H1 (cell line): Measurements from ENCODE around the gene TNRC6C. TPM values are rescaled to one million over a fixed set of nuclear protein-coding genes. Genes with fewer than 3 reads are reported as not detected.

Experiments used
- CTCF ChIA-PET: fragments of 300-600 bp; sonication (Branson Sonifier 250); formaldehyde crosslinking; loops from one replicate; lab custom pipeline; 2021; ENCODE audit not compliant: partially characterized antibody; lab: Charles Lee
- POLR2A ChIA-PET: fragments of 300-600 bp; sonication (Branson Sonifier 250); formaldehyde crosslinking; loops from one replicate; lab custom pipeline; 2021; ENCODE audit warnings: inconsistent platforms; ENCODE audit not compliant: partially characterized antibody; lab: Charles Lee
- DNase-seq, 2 experiments: peaks; one replicate each; pipeline versions ENCODE4 v3.0.0 to v3.0.0-alpha.2; 2010 to 2022; ENCODE audit warnings: low spot score in 2 of 2, low read depth in 1 of 2, mixed read lengths in 1 of 2
- FAIRE-seq: peaks from 2 replicates; lab custom pipeline; 2011; peaks lifted over from hg19 to GRCh38; lab: Jason Lieb, UNC
- H2AFZ ChIP-seq: 2 replicates; pipeline ENCODE4 v1.8.1; 2012; ENCODE audit warnings: low read length, inconsistent platforms
- H2AK5ac ChIP-seq: 2 replicates; pipeline ENCODE4 v1.6.1; 2013; ENCODE audit warnings: low read depth, low read length
- H2BK120ac ChIP-seq: replicated peaks from 2 replicates; pipeline ENCODE3; 2013; ENCODE audit warnings: low read depth, low read length, inconsistent platforms
- H2BK12ac ChIP-seq: 2 replicates; pipeline ENCODE4 v1.6.1; 2013; ENCODE audit warnings: low read depth, low read length
- H2BK15ac ChIP-seq: 2 replicates; pipeline ENCODE4 v1.6.1; 2013; ENCODE audit warnings: low read length
- H2BK20ac ChIP-seq: 2 replicates; pipeline ENCODE4 v1.6.1; 2013; ENCODE audit warnings: low read length
- H2BK5ac ChIP-seq: 2 replicates; pipeline ENCODE4 v1.6.1; 2013; ENCODE audit warnings: low read depth, low read length
- H3K14ac ChIP-seq: 2 replicates; pipeline ENCODE4 v1.6.1; 2013; ENCODE audit warnings: inconsistent platforms; ENCODE audit not compliant: insufficient read length
- H3K18ac ChIP-seq: 2 replicates; pipeline ENCODE4 v1.6.1; 2013; ENCODE audit warnings: low read length; ENCODE audit errors: extremely low read depth
- H3K23ac ChIP-seq: 2 replicates; pipeline ENCODE4 v1.6.1; 2013; ENCODE audit warnings: inconsistent platforms; ENCODE audit not compliant: insufficient read length
- H3K23me2 ChIP-seq: 2 replicates; pipeline ENCODE4 v1.6.1; 2013; ENCODE audit warnings: low read depth, low read length
- H3K27ac ChIP-seq: 2 replicates; pipeline ENCODE4 v1.6.1; 2011; ENCODE audit warnings: low read depth, low read length, inconsistent platforms
- H3K27me3 ChIP-seq, 4 experiments: replicated peaks in 1 of 4; 1 replicate in 1 of 4; 2 replicates in 3 of 4; pipeline versions ENCODE4 v1.6.1 to v1.8.1; 2011 to 2013; ENCODE audit warnings: low read length in 3 of 4, mild to moderate bottlenecking in 3 of 4, inconsistent platforms in 2 of 4, mixed read lengths in 2 of 4, moderate library complexity in 1 of 4; ENCODE audit not compliant: control insufficient read depth in 3 of 4, insufficient read depth in 3 of 4; ENCODE audit errors: extremely low read depth in 1 of 4
- H3K36me3 ChIP-seq, 4 experiments: 2 replicates each; pipeline versions ENCODE4 v1.6.1 to v1.8.1; 2011 to 2013; ENCODE audit warnings: mild to moderate bottlenecking in 4 of 4, low read length in 3 of 4, moderate library complexity in 2 of 4, control low read depth in 1 of 4, inconsistent platforms in 1 of 4; ENCODE audit not compliant: insufficient read depth in 4 of 4, control insufficient read depth in 2 of 4
- H3K4ac ChIP-seq: replicated peaks from 2 replicates; pipeline ENCODE3; 2013; ENCODE audit warnings: low read length, low read depth, mixed read lengths, inconsistent platforms; ENCODE audit not compliant: insufficient read length
- H3K4me1 ChIP-seq, 4 experiments: replicated peaks in 1 of 4; 1 replicate in 1 of 4; 2 replicates in 3 of 4; pipeline versions ENCODE4 v1.6.1 to v1.8.1; 2011 to 2013; ENCODE audit warnings: low read length in 3 of 4, inconsistent platforms in 2 of 4, mixed read lengths in 1 of 4; ENCODE audit not compliant: insufficient read depth in 4 of 4, control insufficient read depth in 3 of 4
- H3K4me2 ChIP-seq, 2 experiments: 2 replicates each; pipeline versions ENCODE4 v1.6.1 to v1.8.1; 2011 to 2013; ENCODE audit warnings: low read depth in 2 of 2, low read length in 2 of 2, control low read depth in 1 of 2, inconsistent platforms in 1 of 2, mild to moderate bottlenecking in 1 of 2; ENCODE audit not compliant: insufficient read depth in 1 of 2
- H3K4me3 ChIP-seq, 4 experiments: fragments of 200-600, 300-600 bp in 1 of 4; sonication (generic), shearing (Covaris generic), sonication (Bioruptor Twin) in 1 of 4; 2 replicates each; pipeline versions ENCODE4 v1.5.1 to v1.8.1; 2011 to 2016; ENCODE audit warnings: low read length in 4 of 4, low read depth in 3 of 4, control low read depth in 2 of 4, inconsistent platforms in 2 of 4, mild to moderate bottlenecking in 2 of 4, mixed read lengths in 1 of 4, moderate library complexity in 1 of 4; ENCODE audit not compliant: insufficient read depth in 2 of 4; ENCODE audit errors: extremely low read depth in 1 of 4
- H3K56ac ChIP-seq: replicated peaks from 2 replicates; pipeline ENCODE3; 2013; ENCODE audit warnings: low read depth, mild to moderate bottlenecking, mixed read lengths, low read length, inconsistent platforms; ENCODE audit not compliant: insufficient read length
- H3K79me1 ChIP-seq: 2 replicates; pipeline ENCODE4 v1.6.1; 2013; ENCODE audit warnings: low read depth, low read length, control low read depth
- H3K79me2 ChIP-seq, 2 experiments: 2 replicates each; pipeline versions ENCODE4 v1.6.1 to v1.8.1; 2012 to 2013; ENCODE audit warnings: low read length in 2 of 2, mild to moderate bottlenecking in 2 of 2, inconsistent platforms in 1 of 2; ENCODE audit not compliant: insufficient read depth in 2 of 2, control insufficient read depth in 1 of 2
- H3K9ac ChIP-seq, 4 experiments: replicated peaks in 1 of 4; 1 replicate in 1 of 4; 2 replicates in 3 of 4; pipeline versions ENCODE4 v1.6.1 to v1.8.1; 2011 to 2013; ENCODE audit warnings: low read depth in 3 of 4, low read length in 3 of 4, control low read depth in 2 of 4, mild to moderate bottlenecking in 2 of 4, moderate library complexity in 2 of 4, inconsistent platforms in 1 of 4; ENCODE audit errors: extremely low read depth in 1 of 4
- H3K9me3 ChIP-seq, 2 experiments: 2 replicates each; pipeline versions ENCODE4 v1.6.1 to v1.8.1; 2012 to 2013; ENCODE audit warnings: mild to moderate bottlenecking in 2 of 2, moderate library complexity in 2 of 2, control low read depth in 1 of 2, inconsistent platforms in 1 of 2, low read depth in 1 of 2, low read length in 1 of 2, mixed read lengths in 1 of 2; ENCODE audit not compliant: insufficient read depth in 2 of 2
- H4K20me1 ChIP-seq, 2 experiments: replicated peaks in 1 of 2; 2 replicates each; pipeline versions ENCODE3 to v1.8.1; 2011 to 2013; ENCODE audit warnings: inconsistent platforms in 2 of 2, low read length in 2 of 2, mild to moderate bottlenecking in 1 of 2; ENCODE audit not compliant: insufficient read depth in 2 of 2, control insufficient read depth in 1 of 2
- H4K5ac ChIP-seq: 2 replicates; pipeline ENCODE4 v1.6.1; 2013; ENCODE audit warnings: low read length, low read depth, mixed read lengths, inconsistent platforms; ENCODE audit not compliant: insufficient read length
- H4K8ac ChIP-seq: 2 replicates; pipeline ENCODE4 v1.8.0; 2013; ENCODE audit warnings: mild to moderate bottlenecking, moderate library complexity, low read length, inconsistent platforms; ENCODE audit not compliant: insufficient read depth; ENCODE audit errors: extremely low read depth
- H4K91ac ChIP-seq: replicated peaks from 2 replicates; pipeline ENCODE3; 2013; ENCODE audit warnings: low read length, mixed read lengths, inconsistent platforms; ENCODE audit not compliant: insufficient read length
- BRCA1 ChIP-seq: IDR thresholded peaks from 2 replicates; pipeline ENCODE4 v1.6.1; 2012; ENCODE audit warnings: low read depth, low read length, improper control_type of control experiment
- CEBPB ChIP-seq: IDR thresholded peaks from 2 replicates; pipeline ENCODE4 v1.6.1; 2012; ENCODE audit warnings: low read depth, low read length
- CHD1 ChIP-seq: IDR thresholded peaks from 2 replicates; pipeline ENCODE4 v1.6.1; 2012; ENCODE audit warnings: low read depth, low read length, improper control_type of control experiment
- EGR1 ChIP-seq: IDR thresholded peaks from 2 replicates; pipeline ENCODE4 v1.6.1; 2011; ENCODE audit warnings: low read depth, low read length, borderline replicate concordance
- NANOG ChIP-seq: IDR thresholded peaks from 2 replicates; pipeline ENCODE4 v1.6.1; 2011; ENCODE audit warnings: low read length, low read depth, mild to moderate bottlenecking, inconsistent platforms; ENCODE audit not compliant: insufficient read depth, poor library complexity, severe bottlenecking
- NRF1 ChIP-seq: IDR thresholded peaks from 2 replicates; pipeline ENCODE4 v1.6.1; 2011; ENCODE audit warnings: mild to moderate bottlenecking, low read depth, low read length, improper control_type of control experiment
- PHF8 ChIP-seq: fragments of 200-600 bp; sonication (generic); conservative IDR thresholded peaks from 2 replicates; pipeline ENCODE4 v1.7.1; 2012; ENCODE audit warnings: low read depth, mild to moderate bottlenecking, inconsistent platforms, low read length, moderate library complexity
- POU5F1 ChIP-seq: IDR thresholded peaks from 2 replicates; pipeline ENCODE4 v1.6.1; 2011; ENCODE audit warnings: low read depth, mild to moderate bottlenecking, low read length, moderate library complexity
- RFX5 ChIP-seq: IDR thresholded peaks from 2 replicates; pipeline ENCODE4 v1.6.1; 2011; ENCODE audit warnings: low read depth, low read length, improper control_type of control experiment, borderline replicate concordance
- RXRA ChIP-seq: IDR thresholded peaks from 2 replicates; pipeline ENCODE4 v1.6.1; 2011; ENCODE audit warnings: low read depth, mild to moderate bottlenecking, low read length, moderate library complexity; ENCODE audit not compliant: insufficient read depth
- YY1 ChIP-seq: IDR thresholded peaks from 2 replicates; pipeline ENCODE4 v1.6.1; 2011; ENCODE audit warnings: low read depth, mild to moderate bottlenecking, low read length
- WGBS, 2 experiments: shearing (Covaris generic) in 1 of 2; methylation state at CpG; one replicate each; pipeline versions ENCODE4 v1.1.6 to v1.1.7; 2013 to 2015; ENCODE audit warnings: low lambda C conversion rate in 2 of 2, mixed read lengths in 2 of 2, inconsistent platforms in 1 of 2, low coverage in 1 of 2, missing lambda C conversion rate in 1 of 2; ENCODE audit not compliant: insufficient replicate concordance in 2 of 2, insufficient coverage in 1 of 2, insufficient read length in 1 of 2; ENCODE audit errors: extremely low coverage in 1 of 2, missing lambda C conversion rate in 1 of 2; 5-methylcytosine and 5-hydroxymethylcytosine counted together
- polyA plus RNA-seq, 7 experiments: library from polyadenylated mRNA; depleted of rRNA in 3 of 7; stranded (reverse) in 5 of 7; unstranded in 2 of 7; fragments of >200 nt in 5 of 7; fragments of 200-250 nt in 2 of 7; gene quantifications; 1 replicate in 5 of 7; 2 replicates in 1 of 7; 4 replicates in 1 of 7; pipeline versions ENCODE4 v1.2.1 to v1.2.3, GENCODE V29; 2011 to 2013; ENCODE audit warnings: missing spikeins in 2 of 7, mixed read lengths in 2 of 7
- total RNA-seq: library from RNA; stranded (reverse); fragmentation: NEBNext Ultra II Directional; extraction: Animal tissue kit (Norgen Biotek cat#: 25700); gene quantifications from 2 replicates; pipeline ENCODE4 v1.2.1, GENCODE V29; 2021
- TF ChIP-seq, protein P1 (sequence below): IDR thresholded peaks from 2 replicates; pipeline ENCODE4 v1.6.1; 2012; ENCODE audit warnings: low read length, inconsistent platforms
- TF ChIP-seq, protein P2 (sequence below): IDR thresholded peaks from 2 replicates; pipeline ENCODE4 v1.6.1; 2012; ENCODE audit warnings: inconsistent platforms

TNRC6C gene
- total and polyA plus RNA-seq, 2 of the 8 experiments (the other 6 are each of a cell fraction or from before 2014, with no cell fraction given), result 2.8 to 28.9 TPM

DNA sequence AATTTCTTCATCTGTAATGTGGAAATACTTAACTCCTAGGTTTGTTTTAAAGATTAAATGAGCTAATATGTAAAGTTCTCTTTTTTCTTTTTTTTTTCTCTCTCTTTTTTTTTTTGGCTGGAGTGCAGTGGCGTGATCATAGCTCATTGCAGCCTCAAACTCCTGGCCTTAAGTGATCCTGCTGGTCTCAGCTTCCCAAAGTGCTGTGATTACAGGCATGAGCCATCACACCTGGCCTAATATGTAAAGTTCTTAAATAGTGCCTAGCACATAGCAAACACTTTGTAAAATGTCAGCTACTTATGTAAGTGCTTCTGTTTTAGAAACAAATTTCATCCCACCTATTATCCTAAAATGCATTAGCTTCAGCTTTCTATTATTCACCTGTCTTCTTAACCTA, 130.0 kb downstream of the TNRC6C start:
- no peaks in the 10 kb centered on the region for H3K23me2 ChIP-seq
- H2AK5ac ChIP-seq, result no peak overlapping the region
- peaks cover 0 to 4% of the 10 kb centered on the region in 2 experiments for H4K20me1 ChIP-seq
- H3K18ac ChIP-seq, result no peak overlapping the region
- H3K27me3 ChIP-seq, result no peaks in the 10 kb centered on the region
- no peak overlapping the region for H4K91ac ChIP-seq
- no peak overlapping the region for H2BK120ac ChIP-seq
- H3K9ac ChIP-seq, result no peak overlapping the region
- CTCF ChIA-PET, result interaction anchor here (0.7 to 1.1 kb wide), 4 partner anchors 18 to 399 kb away, joined by 3 to 4 read pairs (median 4); no protein-coding TSS in a partner anchor
- DNase-seq, result no peak
- no peak overlapping the region for H4K5ac ChIP-seq
- H2AFZ ChIP-seq, result no peak overlapping the region
- no peak for FAIRE-seq
- no peak overlapping the region for H2BK12ac ChIP-seq
- WGBS, 2 experiments, result no CpG with 5 or more reads among the region's 1 CpG
- H3K14ac ChIP-seq, result no peak overlapping the region
- H3K56ac ChIP-seq, result no peak overlapping the region
- no peaks in the 10 kb centered on the region for H3K4me1 ChIP-seq
- no peak overlapping the region for H3K4ac ChIP-seq
- H4K8ac ChIP-seq, result no peak overlapping the region
- no peaks in the 10 kb centered on the region for H3K79me1 ChIP-seq
- peaks cover 19 to 56% (median 45%) of the 10 kb centered on the region in 4 experiments for H3K36me3 ChIP-seq
- H2BK20ac ChIP-seq, result no peak overlapping the region
- H3K27ac ChIP-seq, result no peak overlapping the region
- no peaks in the 10 kb centered on the region for H3K79me2 ChIP-seq
- no peak overlapping the region for H2BK5ac ChIP-seq
- POLR2A ChIA-PET, result no interaction called here
- H3K4me3 ChIP-seq, result no peak overlapping the region
- no peak overlapping the region for H3K4me2 ChIP-seq
- H3K9me3 ChIP-seq, result no peaks in the 10 kb centered on the region
- no peak overlapping the region for H3K23ac ChIP-seq
- no peak overlapping the region for H2BK15ac ChIP-seq
- TF ChIP-seq, protein P1, sequence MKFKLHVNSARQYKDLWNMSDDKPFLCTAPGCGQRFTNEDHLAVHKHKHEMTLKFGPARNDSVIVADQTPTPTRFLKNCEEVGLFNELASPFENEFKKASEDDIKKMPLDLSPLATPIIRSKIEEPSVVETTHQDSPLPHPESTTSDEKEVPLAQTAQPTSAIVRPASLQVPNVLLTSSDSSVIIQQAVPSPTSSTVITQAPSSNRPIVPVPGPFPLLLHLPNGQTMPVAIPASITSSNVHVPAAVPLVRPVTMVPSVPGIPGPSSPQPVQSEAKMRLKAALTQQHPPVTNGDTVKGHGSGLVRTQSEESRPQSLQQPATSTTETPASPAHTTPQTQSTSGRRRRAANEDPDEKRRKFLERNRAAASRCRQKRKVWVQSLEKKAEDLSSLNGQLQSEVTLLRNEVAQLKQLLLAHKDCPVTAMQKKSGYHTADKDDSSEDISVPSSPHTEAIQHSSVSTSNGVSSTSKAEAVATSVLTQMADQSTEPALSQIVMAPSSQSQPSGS, result no peak
- TF ChIP-seq BRCA1 (no peak), YY1 (no peak), RFX5 (no peak), CEBPB (no peak), NANOG (no peak), PHF8 (no peak), POU5F1 (no peak), NRF1 (no peak), EGR1 (no peak), RXRA (no peak), CHD1 (no peak)
- TF ChIP-seq, protein P2, sequence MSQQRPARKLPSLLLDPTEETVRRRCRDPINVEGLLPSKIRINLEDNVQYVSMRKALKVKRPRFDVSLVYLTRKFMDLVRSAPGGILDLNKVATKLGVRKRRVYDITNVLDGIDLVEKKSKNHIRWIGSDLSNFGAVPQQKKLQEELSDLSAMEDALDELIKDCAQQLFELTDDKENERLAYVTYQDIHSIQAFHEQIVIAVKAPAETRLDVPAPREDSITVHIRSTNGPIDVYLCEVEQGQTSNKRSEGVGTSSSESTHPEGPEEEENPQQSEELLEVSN, result no peak
